GM12891 (cell line): ENCODE data around the gene CCM2.

Experiments
- DNase-seq: peaks from one replicate; pipeline ENCODE4 v3.0.0; 2011; ENCODE audit warnings: low spot score; ENCODE audit not compliant: insufficient read length
- FAIRE-seq: peaks from 2 replicates; lab custom pipeline; 2011; peaks lifted over from hg19 to GRCh38; lab: Jason Lieb, UNC
- PAX5 ChIP-seq: IDR thresholded peaks from 2 replicates; pipeline ENCODE4 v1.6.1; 2011; ENCODE audit warnings: low read length, moderate library complexity, mild to moderate bottlenecking; ENCODE audit not compliant: insufficient read depth, severe bottlenecking
- POLR2A ChIP-seq: IDR thresholded peaks from 2 replicates; pipeline ENCODE4 v1.6.1; 2011; ENCODE audit warnings: low read depth, low read length, control low read depth
- POLR2AphosphoS5 ChIP-seq: IDR thresholded peaks from 2 replicates; pipeline ENCODE4 v1.6.1; 2011; ENCODE audit warnings: low read depth, low read length, control low read depth
- POU2F2 ChIP-seq: IDR thresholded peaks from 2 replicates; pipeline ENCODE4 v1.6.1; 2011; ENCODE audit warnings: low read depth, mild to moderate bottlenecking, control low read depth, low read length, moderate library complexity
- SPI1 ChIP-seq: IDR thresholded peaks from 2 replicates; pipeline ENCODE4 v1.6.1; 2011; ENCODE audit warnings: low read depth, low read length, control low read depth
- TAF1 ChIP-seq: IDR thresholded peaks from 2 replicates; pipeline ENCODE4 v1.6.1; 2011; ENCODE audit warnings: low read depth, low read length, control low read depth

CCM2 gene

GRCh38 chr7:45098983-45099839 is 99.2 kb downstream of the CCM2 start:
- FAIRE-seq, result no peak
- no peak for DNase-seq
- no peak; the same call in 1 of the 2 replicates for TF ChIP-seq POLR2AphosphoS5

GRCh38 chr7:45099891-45100760 is 100.1 kb downstream of the CCM2 start:
- TF ChIP-seq SPI1 (no peak), TAF1 (no peak), POU2F2 (no peak), PAX5 (no peak), POLR2A (no peak), POLR2AphosphoS5 (no peak)
- DNase-seq (no peak), FAIRE-seq (no peak)

- DNase-seq (no peak), FAIRE-seq (no peak)
- TF ChIP-seq TAF1, result no peak
- TF ChIP-seq PAX5, result no peak
- no peak for TF ChIP-seq SPI1
Measured at GRCh38 chr7:45100761-45101480, 100.9 kb downstream of the CCM2 start.

GRCh38 chr7:45101748-45102147 is 101.7 kb downstream of the CCM2 start:
- DNase-seq (no peak), FAIRE-seq (no peak)
- no peak for TF ChIP-seq POLR2A
- no peak for TF ChIP-seq POU2F2
- no peak; the same call in 1 of the 2 replicates for TF ChIP-seq POLR2AphosphoS5
- TF ChIP-seq TAF1, result no peak
- TF ChIP-seq SPI1, result no peak
- no peak for TF ChIP-seq PAX5

GRCh38 chr7:45102785-45103712 is 103.0 kb downstream of the CCM2 start:
- no peak for FAIRE-seq
- TF ChIP-seq POU2F2, result no peak
- no peak for TF ChIP-seq TAF1
- TF ChIP-seq SPI1, result no peak
- no peak for TF ChIP-seq POLR2AphosphoS5
- TF ChIP-seq PAX5, result no peak
- no peak for TF ChIP-seq POLR2A

GRCh38 chr7:45103958-45104843 is 104.2 kb downstream of the CCM2 start:
- no peak for FAIRE-seq
- TF ChIP-seq POLR2AphosphoS5 (no peak), SPI1 (no peak), TAF1 (no peak), PAX5 (no peak), POLR2A (no peak), POU2F2 (no peak)
- no peak for DNase-seq

More at GRCh38 chr7:45102785-45103712, 103.0 kb downstream of the CCM2 start:
- no peak for DNase-seq

GRCh38 chr7:45104844-45105587 is 105.0 kb downstream of the CCM2 start:
- FAIRE-seq, result no peak

GRCh38 chr7:45105588-45106188 is 105.7 kb downstream of the CCM2 start:
- FAIRE-seq (no peak), DNase-seq (no peak)
- TF ChIP-seq TAF1 (no peak), POU2F2 (no peak), POLR2AphosphoS5 (peak; percentile 33; the same call in 1 of the 2 replicates), PAX5 (no peak), SPI1 (no peak), POLR2A (no peak)

More at GRCh38 chr7:45104844-45105587, 105.0 kb downstream of the CCM2 start:
- TF ChIP-seq TAF1 (no peak), POU2F2 (0 out of 2 replicates have a peak, but pooled peaks have one; percentile 13)
- no peak for DNase-seq
